ENCODE results near the gene TSPAN14. TPM values are rescaled to one million over a fixed set of nuclear protein-coding genes. Genes with fewer than 3 reads are reported as not detected.

TSPAN14 gene
- total and polyA plus RNA-seq, 12 donors: 13.1 to 112 (median 45.5) TPM

DNA sequence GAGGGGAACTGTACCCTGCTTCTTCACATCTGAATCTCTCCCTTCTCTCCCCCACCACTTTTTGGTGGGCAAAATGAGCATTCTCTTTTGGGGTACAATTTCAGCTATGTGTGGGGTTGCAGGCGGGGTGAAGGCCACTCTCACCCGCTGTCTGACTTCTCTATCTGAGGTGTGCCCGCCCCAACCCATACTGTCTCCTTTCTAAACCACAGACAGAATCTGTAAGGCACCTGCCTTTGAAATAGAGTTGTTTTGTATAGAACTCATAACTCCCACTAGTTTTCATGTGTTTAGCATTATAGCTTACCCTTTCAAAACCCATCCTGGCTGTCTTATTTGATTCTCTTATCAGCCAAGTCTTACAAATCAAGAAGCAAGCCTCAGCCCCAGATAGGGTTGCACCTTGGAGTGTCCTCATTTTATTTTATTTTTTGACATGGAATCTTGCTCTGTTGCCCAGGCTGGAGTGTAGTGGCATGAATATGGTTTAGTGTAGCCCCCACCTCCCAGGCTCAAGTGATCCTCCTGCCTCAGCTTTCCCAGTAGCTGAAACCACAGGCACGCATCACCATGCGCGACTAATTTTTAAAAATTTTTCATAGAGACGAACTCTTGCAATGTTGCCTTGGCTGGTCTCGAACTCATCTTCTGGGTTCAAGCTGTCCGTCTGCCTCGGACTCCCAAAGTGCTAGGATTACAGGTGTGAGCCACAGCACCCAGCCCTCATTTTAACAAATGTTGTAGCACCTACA lies 11.9 kb downstream of the TSPAN14 start:
- TF ChIP-seq CTCF (IDR thresholded peaks at IDR 0.05): no peak
- Histone ChIP-seq H3K36me3 (replicated peaks in 1 of 2) (peaks cover 0 to 3% of the 10 kb centered on the region in 2 donors), H3K4me3 (no peak overlapping the region), H3K9me3 (replicated peaks in 1 of 3) (no peaks in the 10 kb centered on the region), H3K27ac (peak overlapping the region in 1 of 5 donors; percentile 78), H3K27me3 (no peaks in the 10 kb centered on the region), H3K4me1 (replicated peaks in 1 of 2) (peaks cover 33 to 79% of the 10 kb centered on the region in 2 donors)
- intact Hi-C loops (cut with DNase I): no loop called here
- DNase-seq: no peak
- WGBS, 4 donors: 84 to 96% (median 88%) methylated on average over 10 of the region's 10 CpGs

- H3K4me1 ChIP-seq (replicated peaks in 1 of 2): peaks cover 30 to 71% of the 10 kb centered on the region in 2 donors
These were observed 12.7 kb downstream of the TSPAN14 start for GRCh38 chr10:80466724-80467326.

GRCh38 chr10:80468002-80468401 lies 13.9 kb downstream of the TSPAN14 start:
- intact Hi-C loops (cut with DNase I): no loop called here
- DNase-seq: peak in 6 of 7 donors; percentile 49 to 83 (median 60)

More at GRCh38 chr10:80466724-80467326, 12.7 kb downstream of the TSPAN14 start:
- H3K27me3 ChIP-seq: no peaks in the 10 kb centered on the region
- TF ChIP-seq POLR2A (IDR thresholded peaks at IDR 0.05) (no peak), CTCF (IDR thresholded peaks at IDR 0.05) (no peak)
- H3K36me3 ChIP-seq (replicated peaks in 1 of 2): peaks cover 0 to 3% of the 10 kb centered on the region in 2 donors
- H3K9me3 ChIP-seq (replicated peaks in 1 of 3): no peaks in the 10 kb centered on the region
- peak overlapping the region in 3 of 5 donors; percentile 34 to 78 (median 36) for H3K27ac ChIP-seq
- H3K4me3 ChIP-seq: no peak overlapping the region
- no peak for DNase-seq
- intact Hi-C loops (cut with DNase I): no loop called here
- 61 to 74% (median 71%) methylated on average over 10 of the region's 10 CpGs for WGBS, 4 donors

More at GRCh38 chr10:80468002-80468401, 13.9 kb downstream of the TSPAN14 start:
- H3K4me3 ChIP-seq: no peak overlapping the region
- H3K27me3 ChIP-seq: no peaks in the 10 kb centered on the region
- peak overlapping the region in 2 of 5 donors; percentile 36 to 78 for H3K27ac ChIP-seq
- H3K36me3 ChIP-seq (replicated peaks in 1 of 2): peaks cover 0 to 3% of the 10 kb centered on the region in 2 donors
- H3K4me1 ChIP-seq (replicated peaks in 1 of 2): peaks cover 27 to 69% of the 10 kb centered on the region in 2 donors
- H3K9me3 ChIP-seq (replicated peaks in 1 of 3): no peaks in the 10 kb centered on the region
- TF ChIP-seq POLR2A (IDR thresholded peaks at IDR 0.05) (no peak), CTCF (IDR thresholded peaks at IDR 0.05) (no peak)
- WGBS, 4 donors: 41 to 64% (median 61%) methylated on average over 6 of the region's 6 CpGs

Measured in adrenal gland (tissue), 12 donors.